Kidney (tissue), 14 donors: Measurements from ENCODE around the gene JHY. TPM values are rescaled to one million over a fixed set of nuclear protein-coding genes. Genes with fewer than 3 reads are reported as not detected.

ENCODE experiments used
- DNase-seq, 5 donors: peaks; one replicate each; pipeline ENCODE4 v3.0.0-alpha.2; 2013 to 2020
- FAIRE-seq: peaks from 2 replicates; lab custom pipeline; 2012; peaks lifted over from hg19 to GRCh38; lab: Jason Lieb, UNC
- H3K27ac ChIP-seq, 2 donors: one replicate each; pipeline ENCODE4 v1.7.0; 2013; ENCODE audit warnings: low read depth in 2 of 2, low read length in 2 of 2, inconsistent platforms in 1 of 2
- H3K27me3 ChIP-seq: one replicate; pipeline ENCODE4 v1.7.1; 2013; ENCODE audit warnings: low read length, inconsistent platforms; ENCODE audit not compliant: control insufficient read depth, insufficient read depth
- H3K36me3 ChIP-seq, 3 donors: one replicate each; pipeline versions ENCODE4 v1.7.0 to v1.7.1; 2013; ENCODE audit warnings: low read length in 3 of 3, control low read depth in 1 of 3, inconsistent platforms in 1 of 3; ENCODE audit not compliant: insufficient read depth in 3 of 3, control insufficient read depth in 2 of 3
- H3K4me1 ChIP-seq, 3 donors: one replicate each; pipeline versions ENCODE4 v1.7.0 to v1.7.1; 2013; ENCODE audit warnings: low read length in 3 of 3, inconsistent platforms in 1 of 3, low read depth in 1 of 3; ENCODE audit not compliant: control insufficient read depth in 2 of 3, insufficient read depth in 2 of 3
- H3K4me3 ChIP-seq, 3 donors: one replicate each; pipeline versions ENCODE4 v1.7.0 to v1.8.1; 2013; ENCODE audit warnings: low read length in 3 of 3, control low read depth in 1 of 3, inconsistent platforms in 1 of 3
- H3K9ac ChIP-seq, 3 donors: one replicate each; pipeline versions ENCODE4 v1.7.0 to v1.7.1; 2013; ENCODE audit warnings: low read length in 3 of 3, control low read depth in 1 of 3, inconsistent platforms in 1 of 3
- H3K9me3 ChIP-seq, 3 donors: one replicate each; pipeline versions ENCODE4 v1.7.0 to v1.7.1; 2013; ENCODE audit warnings: low read length in 3 of 3, control low read depth in 1 of 3, inconsistent platforms in 1 of 3; ENCODE audit not compliant: control insufficient read depth in 2 of 3, insufficient read depth in 1 of 3
- CTCF ChIP-seq: IDR thresholded peaks from 3 replicates; pipeline ENCODE4 v1.5.1; 2012; ENCODE audit warnings: mild to moderate bottlenecking, moderate library complexity, borderline replicate concordance; ENCODE audit not compliant: insufficient read depth; ENCODE audit errors: extremely low read depth
- intact Hi-C: fragments of 100-400 bp; cut with DNase I; formaldehyde crosslinking; loops from one replicate; pipeline ENCODE4 v1.11.1; 2022
- polyA plus RNA-seq: library from polyadenylated mRNA; stranded (reverse); fragments of 350-450 nt; fragmentation: Illumina TruSeq; extraction: RNeasy Lipid Tissue Mini Kit (QIAGEN cat#74804); gene quantifications from one replicate; pipeline ENCODE4 v1.2.3, GENCODE V29; 2014; ENCODE audit warnings: low read depth, low replicate concordance; ENCODE audit not compliant: insufficient read depth
- total RNA-seq: library from RNA; stranded (reverse); fragmentation: NEBNext Ultra II Directional; extraction: Animal tissue kit (Norgen Biotek cat#: 25700); gene quantifications from one replicate; pipeline ENCODE4 v1.2.1, GENCODE V29; 2021
- donor health status: control.
- donor health status: control.
- donor health status: control.
- donor health status: control.
- donor health status: control.
- donor health status: DM: yes; HTN: yes; CAD: no.
- donor health status: Normal renal cell carcinoma (clear cell type).

JHY gene
- total and polyA plus RNA-seq, 2 donors from 2014 or later, result 4.8 to 13.6 TPM

- H3K27me3 ChIP-seq, result no peaks in the 10 kb centered on the region
- H3K4me3 ChIP-seq, result no peak overlapping the region
- no peak overlapping the region for H3K9ac ChIP-seq
- no peak for TF ChIP-seq CTCF
- no peak for DNase-seq
- no peak for FAIRE-seq
- intact Hi-C loops, result no loop called here
- H3K27ac ChIP-seq, result no peak overlapping the region
- no peaks in the 10 kb centered on the region for H3K36me3 ChIP-seq
- H3K9me3 ChIP-seq, result no peaks in the 10 kb centered on the region
- no peaks in the 10 kb centered on the region for H3K4me1 ChIP-seq
These were observed 116.3 kb downstream of the JHY start for GRCh38 chr11:122998727-122999366.

- Histone ChIP-seq H3K27ac (no peak overlapping the region), H3K9ac (no peak overlapping the region), H3K4me1 (no peaks in the 10 kb centered on the region), H3K4me3 (no peak overlapping the region), H3K27me3 (no peaks in the 10 kb centered on the region), H3K9me3 (no peaks in the 10 kb centered on the region), H3K36me3 (no peaks in the 10 kb centered on the region)
- no peak for TF ChIP-seq CTCF
- intact Hi-C loops, result no loop called here
- FAIRE-seq (no peak), DNase-seq (no peak)
These were observed 118.2 kb downstream of the JHY start for GRCh38 chr11:123000721-123001120.

GRCh38 chr11:123006860-123007542 is 124.4 kb downstream of the JHY start:
- no peak for DNase-seq

More at GRCh38 chr11:123006860-123007542, 124.4 kb downstream of the JHY start:
- no peaks in the 10 kb centered on the region for H3K27me3 ChIP-seq
- H3K9me3 ChIP-seq, result no peaks in the 10 kb centered on the region
- intact Hi-C loops, result no loop called here
- no peak for FAIRE-seq
- no peaks in the 10 kb centered on the region for H3K4me1 ChIP-seq
- H3K4me3 ChIP-seq, result no peak overlapping the region
- H3K9ac ChIP-seq, result no peak overlapping the region
- H3K27ac ChIP-seq, result no peak overlapping the region
- H3K36me3 ChIP-seq, result no peaks in the 10 kb centered on the region
- no peak for TF ChIP-seq CTCF

Other genes with a start within 250 kb of the JHY start
- 22.8 TPM for gene UBASH3B, start 227.0 kb upstream of the JHY start, total RNA-seq
- gene UBASH3B, start 227.0 kb upstream of the JHY start, polyA plus RNA-seq, result 0.62 TPM
- gene CRTAM, start 44.3 kb upstream of the JHY start, total RNA-seq, result 0.66 TPM
- not detected for gene CRTAM, start 44.3 kb upstream of the JHY start, polyA plus RNA-seq
- gene BSX, start 99.1 kb downstream of the JHY start, total RNA-seq, result not detected
- gene BSX, start 99.1 kb downstream of the JHY start, polyA plus RNA-seq, result not detected
- gene HSPA8, start 179.4 kb downstream of the JHY start, total RNA-seq, result 869 TPM
- gene HSPA8, start 179.4 kb downstream of the JHY start, polyA plus RNA-seq, result 1,081 TPM